Measurements from ENCODE around the gene TP73. TPM values are rescaled to one million over a fixed set of nuclear protein-coding genes. Genes with fewer than 3 reads are reported as not detected.

Gene TP73
- total RNA-seq, 1 experiment from 2014 or later, result 11.9 TPM

- no peaks in the 10 kb centered on the region for H3K27me3 Mint-ChIP-seq (ENCODE audit: insufficient read depth, unreplicated experiment)
- intact Hi-C loops (cut with micrococcal nuclease; ENCODE audit: unreplicated experiment), result no loop called here
- no peaks in the 10 kb centered on the region for H3K4me1 Mint-ChIP-seq (ENCODE audit: low read depth, unreplicated experiment)
- H3K27ac Mint-ChIP-seq (ENCODE audit: unreplicated experiment), result no peak overlapping the region
- ChIA-PET POLR2A (no interaction called here), CTCF (no interaction called here)
- H3K36me3 Mint-ChIP-seq (ENCODE audit: insufficient read depth, unreplicated experiment), result peaks cover 6% of the 10 kb centered on the region
- BruUV-seq (replicated peaks), result no TSS peak
- no peaks in the 10 kb centered on the region for H3K9me3 Mint-ChIP-seq (ENCODE audit: unreplicated experiment)
- Histone ChIP-seq H3K9me3 (no peaks in the 10 kb centered on the region), H3K27me3 (replicated peaks; ENCODE audit: control insufficient read depth, insufficient read depth, low read length) (no peaks in the 10 kb centered on the region), H3K4me1 (no peaks in the 10 kb centered on the region), H3K36me3 (ENCODE audit: control insufficient read depth, insufficient read depth, low read length) (no peaks in the 10 kb centered on the region), H3K4me3 (ENCODE audit: low read depth, low read length) (no peak overlapping the region)
- no peak overlapping the region for H3K4me3 Mint-ChIP-seq (ENCODE audit: unreplicated experiment)
- DNase-seq, result no peak
- TF ChIP-seq CTCF (IDR thresholded peaks at IDR 0.05; ENCODE audit: insufficient read depth in 1 of 2, low read depth in 1 of 2, low read length in 1 of 2, severe bottlenecking in 1 of 2, unreplicated experiment in 1 of 2), result no peak
These were observed 6.8 kb downstream of the TP73 start for GRCh38 chr1:3659093-3659492.

GRCh38 chr1:3660704-3661103 is 8.4 kb downstream of the TP73 start:
- CTCF ChIA-PET, result no interaction called here

DNA sequence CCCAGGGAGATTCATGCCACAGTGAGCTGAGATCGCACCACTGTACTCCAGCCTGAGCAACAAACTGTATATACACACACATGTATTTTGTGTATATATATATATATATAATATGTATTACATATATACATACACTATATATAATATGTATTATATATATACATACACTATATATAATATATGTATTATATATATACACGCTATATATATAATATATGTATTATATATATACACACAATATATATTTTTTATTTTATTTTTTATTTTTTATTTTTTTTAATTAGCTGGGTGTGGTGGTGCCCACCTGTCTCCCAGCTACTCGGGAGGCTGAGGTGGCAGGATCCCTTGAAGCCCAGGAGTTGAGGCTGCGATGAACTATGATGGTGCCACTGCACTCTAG is 9.3 kb downstream of the TP73 start:
- intact Hi-C loops (cut with micrococcal nuclease; ENCODE audit: unreplicated experiment), result no loop called here
- no peaks in the 10 kb centered on the region for H3K27me3 Mint-ChIP-seq (ENCODE audit: insufficient read depth, unreplicated experiment)

More at GRCh38 chr1:3660704-3661103, 8.4 kb downstream of the TP73 start:
- Mint-ChIP-seq H3K4me1 (ENCODE audit: low read depth, unreplicated experiment) (no peaks in the 10 kb centered on the region), H3K9me3 (ENCODE audit: unreplicated experiment) (no peaks in the 10 kb centered on the region), H3K27ac (ENCODE audit: unreplicated experiment) (no peak overlapping the region), H3K36me3 (ENCODE audit: insufficient read depth, unreplicated experiment) (peaks cover 6% of the 10 kb centered on the region), H3K4me3 (ENCODE audit: unreplicated experiment) (no peak overlapping the region), H3K27me3 (ENCODE audit: insufficient read depth, unreplicated experiment) (no peaks in the 10 kb centered on the region)
- BruUV-seq (replicated peaks), result no TSS peak
- H3K9me3 ChIP-seq, result no peaks in the 10 kb centered on the region
- H3K4me3 ChIP-seq (ENCODE audit: low read depth, low read length), result no peak overlapping the region
- POLR2A ChIA-PET, result no interaction called here
- intact Hi-C loops (cut with micrococcal nuclease; ENCODE audit: unreplicated experiment), result no loop called here
- no peaks in the 10 kb centered on the region for H3K27me3 ChIP-seq (replicated peaks; ENCODE audit: control insufficient read depth, insufficient read depth, low read length)
- no peak for DNase-seq
- TF ChIP-seq CTCF (IDR thresholded peaks at IDR 0.05; ENCODE audit: insufficient read depth in 1 of 2, low read depth in 1 of 2, low read length in 1 of 2, severe bottlenecking in 1 of 2, unreplicated experiment in 1 of 2), result no peak
- H3K36me3 ChIP-seq (ENCODE audit: control insufficient read depth, insufficient read depth, low read length), result no peaks in the 10 kb centered on the region
- H3K4me1 ChIP-seq, result no peaks in the 10 kb centered on the region

More for the DNA sequence above, 9.3 kb downstream of the TP73 start:
- no peaks in the 10 kb centered on the region for H3K4me1 ChIP-seq
- POLR2A ChIA-PET, result no interaction called here
- DNase-seq, result no peak
- TF ChIP-seq CTCF (IDR thresholded peaks at IDR 0.05; ENCODE audit: insufficient read depth in 1 of 2, low read depth in 1 of 2, low read length in 1 of 2, severe bottlenecking in 1 of 2, unreplicated experiment in 1 of 2), result no peak
- no peaks in the 10 kb centered on the region for H3K27me3 ChIP-seq (replicated peaks; ENCODE audit: control insufficient read depth, insufficient read depth, low read length)
- Mint-ChIP-seq H3K9me3 (ENCODE audit: unreplicated experiment) (no peaks in the 10 kb centered on the region), H3K27ac (ENCODE audit: unreplicated experiment) (no peak overlapping the region), H3K4me3 (ENCODE audit: unreplicated experiment) (no peak overlapping the region), H3K4me1 (ENCODE audit: low read depth, unreplicated experiment) (no peaks in the 10 kb centered on the region), H3K36me3 (ENCODE audit: insufficient read depth, unreplicated experiment) (peaks cover 6% of the 10 kb centered on the region)
- no TSS peak for BruUV-seq (replicated peaks)
- H3K36me3 ChIP-seq (ENCODE audit: control insufficient read depth, insufficient read depth, low read length), result no peaks in the 10 kb centered on the region
- no peak overlapping the region for H3K4me3 ChIP-seq (ENCODE audit: low read depth, low read length)
- no peaks in the 10 kb centered on the region for H3K9me3 ChIP-seq
- CTCF ChIA-PET, result no interaction called here
